ENCODE data around the gene BCL2L1.
"Not testable (repeated sequence)": the region's sequence is repeated elsewhere in the genome, so short reads cannot be mapped to it uniquely, and the experiment has no call there.

The BCL2L1 gene

DNA sequence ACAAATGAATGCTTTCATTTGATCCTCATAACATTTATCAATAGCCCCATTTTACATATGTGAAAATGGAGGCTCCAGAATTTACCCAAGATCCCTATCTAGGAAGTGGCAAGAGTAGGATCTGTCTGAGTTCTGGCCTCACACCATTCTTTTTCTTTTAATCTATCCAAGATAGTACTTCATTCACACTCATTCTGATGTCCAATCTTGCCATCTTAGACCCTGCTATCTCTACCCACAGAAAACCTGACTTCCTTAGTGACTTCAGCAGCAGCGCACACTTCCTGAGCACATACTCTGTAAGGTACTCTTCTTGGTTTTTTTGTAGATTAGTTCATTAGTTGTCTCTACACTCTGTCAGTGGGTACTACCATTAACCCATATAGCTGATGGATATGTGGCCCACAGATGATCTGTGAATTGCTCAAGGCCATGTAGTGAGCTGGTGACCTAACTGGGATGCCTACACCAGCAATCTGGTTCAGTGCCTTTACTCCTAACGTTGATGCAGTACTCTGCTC lies 48.7 kb downstream of the BCL2L1 start:
- no peak for DNase-seq

DNA sequence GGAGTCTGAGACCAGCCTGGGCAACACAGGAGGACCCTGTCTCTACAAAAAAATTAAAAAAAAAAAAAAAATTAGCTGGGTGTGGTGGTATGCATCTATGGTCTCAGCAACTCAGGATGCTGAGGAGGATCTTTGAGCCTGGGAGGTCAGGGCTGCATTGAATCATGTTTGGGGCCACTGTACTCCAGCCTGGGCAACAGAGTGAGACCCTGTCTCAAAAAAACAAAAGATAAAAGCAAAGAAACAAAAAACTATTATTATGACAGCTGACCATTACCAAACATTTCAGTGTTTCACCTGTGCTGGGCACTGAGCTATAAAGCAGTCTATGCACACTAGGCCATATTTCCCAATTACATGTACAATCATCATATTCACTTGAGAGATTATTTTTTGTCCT lies 49.2 kb downstream of the BCL2L1 start:
- DNase-seq = no peak

DNA sequence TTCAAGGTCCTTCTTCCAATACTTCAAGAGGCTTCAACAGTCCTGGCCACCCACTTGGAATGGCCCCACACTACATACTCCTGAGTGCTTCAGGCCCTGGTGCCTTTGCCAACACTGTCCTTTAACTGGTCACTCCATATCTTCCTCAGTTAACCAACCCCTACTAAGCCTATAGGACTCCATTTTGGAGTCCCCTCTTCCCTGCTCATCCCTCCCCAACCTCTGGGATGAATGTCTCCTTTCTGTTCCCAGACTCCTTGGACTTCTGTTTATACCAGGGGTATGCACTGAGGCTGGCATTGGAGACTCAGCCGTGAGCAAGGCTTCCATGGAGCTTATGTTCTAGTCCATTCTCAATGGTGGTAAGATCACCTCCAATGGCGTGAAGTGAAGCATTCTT lies 51.3 kb downstream of the BCL2L1 start:
- DNase-seq = no peak

DNA sequence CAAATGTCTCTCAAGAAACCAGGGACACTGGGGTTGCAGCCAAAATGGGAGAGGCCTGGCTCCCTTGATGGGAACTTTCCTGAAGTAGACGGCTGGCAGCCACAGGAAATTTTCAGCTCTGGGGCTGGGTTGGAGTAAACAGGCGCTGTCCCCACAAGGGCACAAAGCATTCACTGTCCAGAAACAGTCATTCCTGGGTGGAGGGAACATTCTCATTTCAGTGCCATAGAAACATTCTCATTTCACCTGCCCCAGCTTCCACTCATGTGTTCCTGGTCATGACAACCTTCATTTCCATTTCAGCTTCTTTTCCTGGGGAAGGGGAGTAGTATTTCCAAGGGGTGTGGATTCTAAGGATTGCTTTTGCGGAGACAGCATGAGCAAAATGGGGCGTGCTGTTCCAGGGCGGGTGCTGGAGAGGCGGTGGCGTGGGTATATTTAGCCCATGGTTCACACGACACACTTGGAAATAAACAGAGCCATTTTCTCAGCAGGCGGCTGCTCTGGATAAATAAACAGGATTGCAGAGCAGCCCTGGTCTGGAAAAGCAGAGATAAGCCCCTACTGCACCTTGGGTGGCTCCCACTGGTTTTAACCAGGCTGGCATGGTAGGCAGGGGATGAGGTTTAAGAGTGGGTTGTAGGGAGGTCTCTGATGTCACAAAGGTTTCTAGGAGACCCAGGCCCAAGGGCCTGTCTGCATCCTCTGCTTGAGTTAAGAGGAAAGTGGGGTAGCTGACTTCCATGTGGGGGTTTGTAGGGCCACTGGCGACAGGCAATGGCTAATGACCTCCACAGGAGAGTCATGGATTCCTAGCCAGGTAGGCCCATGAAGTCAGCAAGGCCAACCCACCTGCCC lies 52.1 kb downstream of the BCL2L1 start:
- no peak for DNase-seq

- no peak for DNase-seq
Measured at GRCh38 chr20:31669876-31670275, 52.8 kb downstream of the BCL2L1 start.

- DNase-seq = not testable (repeated sequence)
Measured at GRCh38 chr20:31668944-31669343, 53.7 kb downstream of the BCL2L1 start.

GRCh38 chr20:31667315-31668285 lies 55.1 kb downstream of the BCL2L1 start:
- no peak for DNase-seq

DNA sequence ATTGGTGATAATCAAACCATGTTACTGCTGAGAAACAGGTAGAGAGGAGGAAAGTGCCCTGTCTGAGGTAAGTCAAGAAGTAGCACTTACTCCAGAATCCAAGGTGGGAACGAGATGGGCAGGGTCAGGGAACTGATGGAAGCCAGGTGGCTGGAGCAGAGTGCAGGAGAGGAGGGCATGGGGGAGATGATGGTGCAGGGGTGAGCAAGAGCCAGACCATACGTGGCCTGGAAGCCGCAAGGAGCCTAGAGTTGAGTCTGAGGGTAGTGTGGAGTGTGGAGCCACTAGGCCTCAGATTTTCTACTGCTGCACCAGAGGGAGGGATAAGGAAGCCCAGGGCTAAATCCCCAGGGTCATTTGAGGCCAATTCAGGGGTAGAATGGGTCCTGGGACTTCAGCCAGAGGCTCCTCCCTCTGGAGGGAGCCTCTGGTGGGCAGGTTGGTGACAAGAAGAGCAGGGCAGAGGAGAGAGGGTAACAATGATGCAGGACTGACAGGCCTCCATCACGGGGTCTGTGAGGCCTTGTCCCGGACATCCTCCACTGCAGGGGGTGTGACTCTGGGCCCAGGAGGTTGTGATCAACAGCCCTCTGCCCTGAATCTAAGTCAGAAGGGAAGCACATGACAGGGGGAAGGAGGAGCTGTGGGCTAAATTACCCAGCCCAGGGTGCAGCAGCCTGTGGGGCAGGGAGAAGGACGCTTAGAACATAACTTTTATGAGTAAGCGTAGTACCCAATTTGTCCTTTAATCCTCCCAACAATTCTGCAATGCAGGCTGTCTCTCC lies 56.2 kb downstream of the BCL2L1 start:
- DNase-seq = no peak

- no peak for DNase-seq
Measured at GRCh38 chr20:31665753-31666152, 56.9 kb downstream of the BCL2L1 start.

DNA sequence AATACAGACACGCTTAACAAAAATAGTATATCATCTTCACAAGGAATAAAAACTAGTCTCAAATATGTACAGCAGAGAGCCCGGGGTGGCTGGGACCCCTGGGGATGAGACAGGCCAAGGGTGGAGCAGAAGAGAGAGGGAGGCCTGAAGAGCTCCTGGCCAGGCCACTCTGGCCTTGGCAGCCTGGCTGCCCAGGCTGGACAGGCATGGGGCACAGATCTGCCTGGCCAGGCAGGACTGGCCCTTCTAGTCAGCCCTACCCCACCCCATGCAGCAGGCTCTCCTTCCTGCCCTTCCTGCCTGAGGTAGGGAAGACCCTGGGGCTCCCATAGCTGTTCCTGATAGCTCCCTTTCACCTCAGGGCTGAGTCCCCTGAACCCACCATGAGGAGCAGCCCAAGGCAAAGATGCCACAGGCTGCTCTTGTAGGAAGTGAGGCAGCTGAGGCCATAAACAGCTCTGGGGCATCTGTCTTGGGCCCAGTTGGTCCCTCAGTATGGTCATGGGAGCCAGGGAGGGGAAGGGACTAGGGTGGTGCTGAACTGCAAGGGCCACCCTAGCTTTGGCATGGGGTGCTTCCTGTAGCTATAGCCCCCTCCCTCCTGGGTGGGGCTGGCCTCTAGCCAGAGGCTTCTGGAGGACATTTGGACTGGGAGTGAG lies 57.8 kb downstream of the BCL2L1 start:
- no peak for DNase-seq

- no peak for DNase-seq
Measured at GRCh38 chr20:31663838-31664695, 58.6 kb downstream of the BCL2L1 start.

DNA sequence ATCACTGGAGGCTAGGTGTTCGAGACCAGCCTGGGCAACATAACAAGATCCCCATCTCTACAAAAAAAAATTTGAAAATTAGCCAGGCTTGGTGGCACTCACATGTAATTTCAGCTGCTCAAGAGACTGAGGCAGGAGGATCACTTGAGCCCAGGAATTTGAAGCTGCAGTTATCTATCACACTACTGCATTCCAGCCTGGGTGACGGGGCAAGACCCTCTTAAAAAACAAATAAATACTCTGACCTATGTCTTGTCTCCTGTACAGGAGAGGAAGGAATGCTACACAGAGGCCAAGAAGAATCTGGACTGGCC lies 59.2 kb downstream of the BCL2L1 start:
- no peak for DNase-seq

DNA sequence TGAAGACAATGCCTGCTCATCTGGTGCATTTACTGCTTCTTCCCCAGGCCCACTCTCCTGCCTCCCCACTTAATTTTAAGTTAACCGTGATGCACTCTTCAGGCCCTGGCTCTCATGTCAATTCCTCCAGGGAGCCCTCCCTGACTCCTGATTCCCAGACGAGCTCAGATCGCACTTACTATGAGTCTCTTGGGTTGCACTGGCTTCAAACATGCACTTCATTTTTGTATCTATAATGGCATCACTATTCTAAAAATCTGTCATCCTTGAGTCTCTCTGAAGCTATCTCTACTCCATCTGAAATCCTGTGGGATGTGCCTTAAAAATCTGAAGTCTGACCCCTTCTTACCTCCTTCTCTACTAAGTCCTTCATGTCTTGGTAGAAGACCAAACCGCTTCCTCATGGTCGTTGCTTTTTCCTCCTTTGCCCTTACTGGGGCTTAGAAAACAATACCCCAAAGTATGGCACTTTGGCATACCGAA lies 60.3 kb downstream of the BCL2L1 start:
- DNase-seq = no peak

- peak; percentile 80 for DNase-seq
Measured at GRCh38 chr20:31661625-31662371, 60.9 kb downstream of the BCL2L1 start.

DNA sequence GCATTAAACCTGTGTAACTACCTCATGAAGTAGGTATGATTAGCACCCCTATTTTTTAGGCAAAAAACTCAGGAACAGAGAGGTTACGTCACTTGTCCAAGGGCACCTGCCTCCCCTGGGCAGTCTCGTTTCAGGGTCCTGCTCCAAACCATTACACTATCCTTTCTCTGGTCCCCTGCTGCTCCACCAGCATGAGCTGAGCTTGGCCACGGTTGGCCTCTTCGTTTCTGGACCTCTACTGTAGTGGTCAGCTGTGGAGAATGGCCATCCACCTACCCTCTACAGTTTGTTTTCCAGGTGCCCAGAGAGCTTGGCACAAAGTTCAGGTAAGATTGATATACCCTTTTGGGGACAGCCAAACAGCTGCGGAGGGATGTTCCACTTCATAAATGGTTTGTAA lies 68.1 kb downstream of the BCL2L1 start:
- no peak for DNase-seq

DNA sequence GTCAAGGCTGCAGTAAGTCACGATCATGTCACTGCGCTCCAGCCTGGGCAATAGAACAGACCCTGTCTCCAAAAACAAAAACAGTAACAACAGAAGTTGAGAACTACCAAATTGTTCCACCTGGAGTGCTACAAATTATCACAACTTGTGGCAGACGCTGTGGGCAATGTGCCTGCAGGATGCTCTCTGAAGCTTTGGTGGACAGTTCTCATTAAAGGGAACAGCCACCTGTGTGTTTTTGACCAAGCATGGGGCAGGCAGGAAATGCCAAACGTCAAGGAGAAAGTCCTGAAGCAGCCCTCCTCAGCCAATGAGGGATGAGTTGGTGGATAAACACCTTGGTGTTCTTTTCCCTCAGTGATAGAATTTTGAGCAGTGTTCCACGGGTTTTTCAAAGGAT lies 69.1 kb downstream of the BCL2L1 start:
- no peak for DNase-seq

DNA sequence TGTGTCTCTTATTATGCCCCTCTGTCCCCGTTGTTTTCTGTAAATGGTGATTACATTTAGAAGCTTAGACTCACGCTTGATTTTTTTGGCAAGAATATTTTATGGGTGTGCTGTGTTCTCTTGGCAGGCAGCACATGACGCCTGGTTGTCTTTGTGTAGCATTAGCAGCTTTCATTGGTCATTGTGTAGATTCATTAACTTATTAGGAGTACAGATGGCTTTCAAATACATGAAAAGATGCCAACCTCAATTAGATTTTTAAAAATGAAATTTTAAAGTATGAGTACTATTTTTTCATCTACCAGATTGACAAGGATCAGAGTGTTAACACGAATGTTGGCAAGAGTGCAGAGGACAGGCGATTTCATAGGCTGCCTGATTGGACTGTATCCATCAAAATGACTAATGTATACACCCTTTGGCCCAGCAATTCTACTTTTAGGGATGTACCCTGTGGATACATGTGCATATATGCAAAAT lies 69.7 kb downstream of the BCL2L1 start:
- DNase-seq = no peak

- DNase-seq = not testable (repeated sequence)
Measured at GRCh38 chr20:31648104-31648503, 74.6 kb downstream of the BCL2L1 start.

- DNase-seq = no peak
Measured at GRCh38 chr20:31644701-31645100, 78.0 kb downstream of the BCL2L1 start.

- no peak for DNase-seq
Measured at GRCh38 chr20:31643522-31643921, 79.1 kb downstream of the BCL2L1 start.

Measured in stimulated activated naive CD4-positive, alpha-beta T cell treated with Interleukin-2 at 50 U/mL for 16 hours (primary cell).